Uterus (tissue), 2 donors: ENCODE results near the gene IFNA21.

ENCODE experiments used
- CTCF ChIP-seq, 4 experiments: fragments of 200-600 bp in 2 of 4; fragments of 450-650 bp in 2 of 4; sonication (generic) in 2 of 4; IDR thresholded peaks; one replicate each; pipeline ENCODE4 v1.5.1; 2016 to 2019; ENCODE audit warnings: antibody characterized with exemption in 4 of 4, mild to moderate bottlenecking in 2 of 4, moderate library complexity in 1 of 4
- POLR2A ChIP-seq, 2 donors: fragments of 450-650 bp; IDR thresholded peaks; one replicate each; pipeline ENCODE4 v1.6.1; 2016; ENCODE audit warnings: antibody characterized with exemption in 2 of 2, mild to moderate bottlenecking in 1 of 2, moderate library complexity in 1 of 2

- TF ChIP-seq POLR2A (IDR thresholded peaks at IDR 0.05) (no peak), CTCF (IDR thresholded peaks at IDR 0.05) (no peak)
Measured at GRCh38 chr9:21154018-21154608, 12.3 kb downstream of the IFNA21 start.
